Left renal pelvis (tissue), 4 donors: ENCODE data around the gene PTPN18. TPM values are rescaled to one million over a fixed set of nuclear protein-coding genes. Genes with fewer than 3 reads are reported as not detected.
A peak's percentile ranks its signal among the peaks of the same experiment; 100 is the strongest.
"Not testable (repeated sequence)": the region's sequence is repeated elsewhere in the genome, so short reads cannot be mapped to it uniquely, and the experiment has no call there.

Source experiments
- DNase-seq, 4 donors: peaks; one replicate each; pipeline ENCODE4 v3.0.0-alpha.2; 2013; ENCODE audit warnings: low read depth in 4 of 4, low spot score in 3 of 4
- polyA plus RNA-seq, 4 donors: library from polyadenylated mRNA; unstranded; fragments of 120-200 nt; gene quantifications; one replicate each; pipeline ENCODE4 v1.2.1, GENCODE V29; 2013; ENCODE audit not compliant: insufficient read length in 4 of 4

The PTPN18 gene, protein sequence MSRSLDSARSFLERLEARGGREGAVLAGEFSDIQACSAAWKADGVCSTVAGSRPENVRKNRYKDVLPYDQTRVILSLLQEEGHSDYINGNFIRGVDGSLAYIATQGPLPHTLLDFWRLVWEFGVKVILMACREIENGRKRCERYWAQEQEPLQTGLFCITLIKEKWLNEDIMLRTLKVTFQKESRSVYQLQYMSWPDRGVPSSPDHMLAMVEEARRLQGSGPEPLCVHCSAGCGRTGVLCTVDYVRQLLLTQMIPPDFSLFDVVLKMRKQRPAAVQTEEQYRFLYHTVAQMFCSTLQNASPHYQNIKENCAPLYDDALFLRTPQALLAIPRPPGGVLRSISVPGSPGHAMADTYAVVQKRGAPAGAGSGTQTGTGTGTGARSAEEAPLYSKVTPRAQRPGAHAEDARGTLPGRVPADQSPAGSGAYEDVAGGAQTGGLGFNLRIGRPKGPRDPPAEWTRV
- polyA plus RNA-seq = 10 to 100 TPM; 22.0 to 35.8 (median 28.2) TPM

DNA sequence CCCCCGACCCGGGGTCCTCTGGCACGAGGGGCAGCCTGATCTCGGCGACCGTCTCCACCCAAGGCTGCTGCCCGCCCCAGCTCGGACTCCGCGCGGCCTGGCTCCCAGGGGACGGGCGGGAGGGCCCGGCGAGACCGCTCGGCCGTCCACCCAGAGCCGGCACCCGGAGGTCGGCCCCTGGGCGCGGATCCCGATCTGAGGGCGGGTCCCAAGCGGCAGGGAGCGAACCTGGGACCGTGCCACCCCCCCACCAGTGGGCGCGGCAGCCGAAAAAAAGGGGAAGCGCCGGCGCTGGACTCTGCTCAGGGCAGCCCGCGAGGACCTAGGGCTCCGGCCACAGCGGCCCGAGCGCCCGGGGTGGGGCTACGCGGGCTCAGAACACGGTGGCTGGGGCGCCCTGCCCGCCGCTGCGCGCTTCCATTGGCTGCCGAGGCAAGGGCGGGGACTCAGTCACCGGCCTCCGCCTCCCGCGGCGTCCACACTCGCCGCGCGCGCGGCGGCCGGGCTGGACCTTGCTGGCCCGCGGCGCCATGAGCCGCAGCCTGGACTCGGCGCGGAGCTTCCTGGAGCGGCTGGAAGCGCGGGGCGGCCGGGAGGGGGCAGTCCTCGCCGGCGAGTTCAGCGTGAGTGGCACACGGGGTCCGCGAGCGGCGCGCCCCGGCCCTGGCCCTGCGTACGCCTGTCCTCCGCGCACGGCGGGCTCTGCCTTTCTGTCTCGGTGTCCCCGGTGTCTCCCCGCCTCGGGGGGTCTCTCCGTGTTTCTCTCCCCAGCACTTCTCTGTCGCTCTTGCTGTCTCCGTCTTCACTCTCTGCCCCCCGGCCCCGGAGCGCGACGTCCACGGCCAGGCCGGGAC is at the start of gene PTPN18:
PTPN18 (plus strand) TSS at position 479 of the 854 bp plus-strand sequence; CDS start at position 531, 52 bp downstream.
- DNase-seq = peak; percentile 44 to 80 (median 68)

DNA sequence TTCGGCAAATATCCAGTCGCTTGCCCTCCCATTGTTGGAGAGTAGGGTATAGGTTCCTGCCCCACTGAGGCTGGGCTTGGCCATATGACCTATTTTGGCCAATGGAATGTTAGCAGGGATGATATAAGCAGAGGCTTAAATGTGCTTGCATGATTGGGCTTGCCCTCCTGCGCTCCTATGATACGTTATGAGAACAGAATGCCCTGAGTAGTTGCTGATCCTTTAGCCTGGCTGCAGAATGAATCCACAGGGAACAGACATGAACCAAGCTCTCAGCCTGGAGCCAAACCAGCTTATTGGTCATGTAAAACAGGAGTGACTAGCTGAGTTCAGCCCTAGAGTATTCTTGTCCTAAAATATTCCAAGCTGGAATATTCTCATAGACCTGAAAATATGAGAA is 48.0 kb upstream of the PTPN18 start:
- no peak for DNase-seq

DNA sequence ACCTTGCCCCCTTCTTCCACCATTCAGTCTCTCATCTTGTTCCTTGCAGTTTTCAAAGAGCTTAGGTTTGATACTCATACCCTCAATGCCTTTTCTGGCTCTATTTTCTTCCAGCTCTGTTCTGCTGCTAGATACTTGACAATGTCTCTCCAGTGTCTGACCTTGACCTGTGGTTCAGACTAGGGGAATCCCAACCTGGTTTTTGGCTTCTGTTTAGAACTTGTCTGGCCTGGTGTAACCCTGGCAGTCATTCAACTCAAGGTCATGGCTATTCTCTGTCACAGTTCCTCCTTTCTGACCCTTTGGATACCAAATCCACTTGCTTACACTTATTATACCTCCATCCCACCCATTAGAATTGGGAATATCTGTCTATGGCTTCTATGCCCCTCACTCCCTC is 45.0 kb upstream of the PTPN18 start:
- no peak for DNase-seq

DNA sequence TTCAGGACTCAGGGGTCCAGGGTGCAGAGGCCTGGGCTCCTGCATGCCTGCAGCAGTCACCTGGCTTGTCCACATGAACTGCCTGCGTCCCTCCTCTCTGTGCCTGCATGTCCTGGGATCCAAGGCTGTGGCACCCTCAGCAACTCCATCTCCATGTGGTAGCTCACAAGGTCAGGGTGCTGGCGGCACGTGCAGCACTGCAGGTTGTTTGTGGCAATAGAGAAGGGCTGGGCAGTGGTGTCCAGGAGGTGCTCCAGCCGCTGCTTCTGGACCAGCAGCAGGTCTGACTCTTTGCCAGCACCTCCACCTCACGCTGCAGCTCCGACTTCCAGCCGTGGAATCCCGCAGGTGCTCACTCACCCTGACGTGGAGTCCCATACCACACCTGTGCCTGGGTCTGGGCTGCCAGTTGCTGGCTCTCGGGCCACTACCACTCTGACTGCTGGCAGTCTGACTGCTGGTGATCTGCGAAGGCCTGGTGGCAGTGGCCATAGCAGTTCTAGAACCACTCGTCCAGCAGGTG is 42.0 kb upstream of the PTPN18 start:
- no peak for DNase-seq

DNA sequence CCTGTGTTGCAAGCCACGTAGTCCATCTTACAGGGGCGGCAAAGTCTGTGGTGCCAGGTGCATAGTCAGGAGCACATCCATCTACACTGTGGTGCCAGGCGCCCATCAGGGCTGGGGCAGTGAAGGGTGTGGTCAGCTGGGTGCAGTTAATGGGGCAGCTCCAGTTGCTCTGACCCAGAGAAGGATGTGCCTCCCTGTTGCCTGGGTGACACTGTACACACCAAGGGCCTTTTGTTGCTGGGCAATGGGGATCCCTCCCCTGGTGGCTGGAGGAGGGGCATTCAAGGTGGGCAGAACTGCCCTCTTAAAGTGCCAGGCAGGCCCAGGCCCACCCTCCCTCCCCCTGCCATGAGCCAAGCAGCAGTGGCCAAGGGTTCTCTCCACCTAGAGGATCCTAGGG is 41.5 kb upstream of the PTPN18 start:
- no peak for DNase-seq

DNA sequence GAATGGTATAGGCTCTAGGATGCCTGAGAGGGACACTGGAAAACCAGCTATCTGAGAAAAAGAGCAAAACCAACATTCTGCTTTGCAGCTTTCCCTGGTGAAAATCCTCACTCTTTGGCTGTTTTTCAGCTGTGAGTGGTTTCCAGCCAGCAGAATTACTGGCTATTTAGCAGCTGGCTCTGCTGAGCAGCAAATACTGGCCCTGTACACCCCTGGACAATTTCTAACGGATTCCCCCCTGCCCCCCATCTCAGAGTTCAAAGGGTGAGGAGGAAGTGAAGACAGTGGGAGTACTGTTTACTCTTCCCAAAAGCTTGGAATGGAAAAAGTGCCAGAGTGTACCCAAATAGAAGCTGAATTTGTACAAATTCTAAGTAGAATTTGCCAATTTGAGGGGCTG is 39.3 kb upstream of the PTPN18 start:
- DNase-seq = no peak

DNA sequence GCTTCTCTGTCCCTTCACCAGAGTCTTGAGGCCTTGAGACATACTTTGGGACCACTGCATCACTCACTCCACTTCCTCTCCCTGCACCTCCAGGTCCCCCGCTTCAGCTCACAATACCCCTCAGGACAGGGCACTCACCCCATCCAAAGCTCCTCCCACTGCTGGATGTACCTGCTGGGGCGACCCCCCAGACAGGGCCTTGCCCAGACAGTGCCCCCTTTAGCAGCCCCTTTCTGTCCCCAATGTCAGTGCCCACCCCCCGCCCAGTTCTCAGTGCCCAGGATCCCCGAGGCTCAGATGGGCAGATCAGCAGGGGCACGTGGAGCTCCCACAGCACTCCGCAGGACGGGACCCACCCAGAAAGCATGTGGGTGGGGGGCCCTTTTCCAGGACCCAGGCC is 37.0 kb upstream of the PTPN18 start:
- DNase-seq = no peak

DNA sequence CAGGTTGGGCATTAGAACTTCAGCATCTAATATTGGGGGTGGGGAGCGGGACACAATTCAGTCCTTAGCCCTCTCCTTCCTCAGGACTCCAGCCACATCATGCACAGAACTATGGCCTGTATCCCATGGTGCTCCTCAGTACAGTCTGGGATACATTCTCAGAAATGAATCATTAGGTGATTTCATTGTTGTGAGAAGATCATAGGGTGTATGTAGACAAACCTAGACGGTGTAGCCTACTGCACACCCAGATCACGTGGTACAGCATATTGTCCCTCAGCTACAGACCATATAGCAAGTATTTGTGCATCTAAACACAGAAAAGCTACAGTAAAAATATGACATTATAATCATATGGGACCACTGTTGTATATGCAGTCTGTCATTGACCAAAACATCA is 36.3 kb upstream of the PTPN18 start:
- DNase-seq = no peak

DNA sequence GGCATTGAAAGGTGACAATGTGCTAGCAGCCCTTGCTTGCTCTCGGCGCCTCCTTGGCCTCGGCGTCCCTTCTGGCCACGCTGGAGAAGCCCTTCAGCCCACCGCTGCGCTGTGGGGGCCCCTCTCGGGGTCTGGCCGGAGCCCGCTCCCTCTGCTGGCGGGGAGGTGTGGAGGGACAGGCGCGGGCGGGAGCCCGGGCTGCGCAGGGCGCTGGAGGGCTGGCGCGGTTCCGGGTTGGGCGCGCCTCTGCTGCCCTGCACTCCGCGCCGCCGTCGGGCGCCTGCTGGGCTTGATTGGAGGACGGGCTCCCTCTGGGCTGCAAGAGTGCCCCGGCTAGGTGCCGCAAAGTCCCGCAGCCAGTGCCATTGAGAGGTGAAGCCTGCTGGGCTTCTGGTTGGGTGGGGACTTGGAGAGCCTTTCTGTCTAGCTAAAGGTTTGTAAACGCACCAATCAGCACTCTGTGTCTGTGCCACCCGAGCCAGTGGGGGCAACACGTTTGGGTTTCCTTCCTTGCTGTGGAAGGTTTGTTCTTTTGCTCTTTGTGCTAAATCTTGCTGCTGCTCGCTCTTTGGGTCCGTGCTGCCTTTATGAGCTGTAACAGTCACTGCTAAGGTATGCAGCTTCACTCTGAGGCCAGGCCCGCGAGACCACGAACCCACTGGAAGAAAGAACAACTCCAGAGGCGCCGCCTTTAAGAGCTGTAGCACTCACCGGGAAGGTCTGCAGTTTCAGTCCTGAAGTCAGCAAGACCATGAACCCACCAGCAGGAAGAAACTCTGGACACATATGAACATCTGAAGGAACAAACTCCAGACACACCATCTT is 27.9 kb upstream of the PTPN18 start:
- no peak for DNase-seq

DNA sequence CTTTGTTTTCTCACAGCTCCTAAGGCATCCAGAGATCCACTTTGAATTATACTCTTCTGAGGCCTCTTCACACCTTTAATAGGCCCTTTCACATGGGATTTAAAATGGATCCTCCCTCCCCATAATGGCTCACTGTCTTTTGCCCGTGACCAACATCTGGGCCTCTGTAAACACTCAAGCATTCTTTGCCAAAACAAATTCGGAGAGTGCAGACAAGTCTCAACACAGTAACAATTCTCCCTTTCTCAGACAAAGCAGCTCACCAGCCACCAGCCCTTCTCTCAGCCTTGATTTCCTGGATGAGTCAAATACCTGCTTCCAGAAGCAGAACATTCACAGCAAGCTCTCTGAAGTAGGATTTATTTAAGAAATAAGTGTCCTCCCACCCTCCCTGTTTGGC is 27.1 kb upstream of the PTPN18 start:
- no peak for DNase-seq

DNA sequence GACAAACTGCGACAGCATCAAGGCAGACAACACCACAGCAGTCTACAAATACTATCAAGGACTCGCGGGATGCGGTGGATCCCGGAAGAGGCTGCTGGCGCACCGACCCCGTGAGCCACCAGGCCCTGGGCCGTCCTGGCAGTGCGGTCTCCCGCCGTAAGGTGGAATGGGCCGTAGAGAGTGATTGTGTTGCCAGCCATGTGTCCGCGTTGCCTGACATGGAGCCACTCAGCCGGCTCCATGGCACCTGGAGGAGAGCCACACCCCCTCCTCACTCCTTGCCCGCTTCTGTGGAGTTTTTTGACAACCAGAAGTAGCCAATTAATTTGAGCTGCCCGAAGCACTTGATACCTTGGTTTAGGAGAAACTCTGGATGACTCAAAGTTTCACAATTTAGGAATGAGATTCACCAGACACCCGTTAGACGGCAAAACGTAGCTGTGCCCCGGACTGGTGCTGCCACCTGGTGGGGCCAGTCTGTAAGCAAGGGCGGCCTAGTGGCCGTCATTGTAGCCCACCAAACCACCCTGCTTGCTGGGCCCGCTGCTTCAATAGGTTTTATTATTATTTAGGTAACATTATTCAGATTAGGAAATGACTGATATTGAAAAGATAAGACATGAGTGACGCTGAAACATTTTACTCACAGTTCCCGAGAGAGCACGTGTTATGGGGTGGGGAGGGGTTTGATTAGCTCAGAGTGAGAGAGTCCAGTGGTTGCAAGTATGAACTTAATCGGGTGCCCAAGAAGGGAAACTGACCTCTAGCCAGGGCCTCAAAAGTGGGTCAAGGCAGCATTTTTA is 23.4 kb upstream of the PTPN18 start:
- DNase-seq = peak in 2 of 4 donors; percentile 38 to 55

DNA sequence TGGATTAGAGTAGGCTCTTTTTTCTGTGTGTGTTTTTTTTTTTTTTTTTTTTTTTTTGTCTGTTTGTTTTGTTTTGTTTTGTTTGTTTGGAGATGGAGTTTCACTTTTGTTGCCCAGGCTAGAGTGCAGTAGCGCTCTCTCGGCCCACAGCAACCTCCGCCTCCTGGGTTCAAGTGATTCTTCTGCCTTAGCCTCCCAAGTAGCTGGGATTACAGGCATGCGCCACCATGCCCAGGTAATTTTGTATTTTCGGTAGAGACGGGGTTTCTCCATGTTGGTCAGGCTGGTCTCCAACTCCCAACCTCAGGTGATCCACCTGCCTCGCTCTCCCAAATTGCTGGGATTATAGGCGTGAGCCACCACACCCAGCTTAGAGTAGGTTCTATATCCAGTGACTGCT is 22.6 kb upstream of the PTPN18 start:
- DNase-seq = not testable (repeated sequence)

DNA sequence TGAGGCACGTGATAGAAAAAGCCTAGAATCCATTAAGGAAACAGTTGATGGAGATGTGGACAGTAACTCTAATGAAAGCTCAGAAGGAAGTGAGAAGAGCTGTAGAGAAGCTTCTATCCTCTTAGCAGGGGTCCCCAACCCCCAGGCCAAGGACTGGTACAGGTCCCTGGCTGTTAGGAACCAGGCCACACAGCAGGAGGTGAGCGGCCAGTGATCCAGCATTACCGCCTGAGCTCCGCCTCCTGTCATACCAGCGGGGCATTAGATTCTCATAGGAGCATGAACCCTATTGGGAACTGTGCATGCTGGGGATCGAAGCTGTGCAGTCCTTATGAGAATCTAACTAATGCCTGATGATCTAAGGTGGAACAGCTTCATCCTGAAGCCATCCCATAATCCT is 21.8 kb upstream of the PTPN18 start:
- DNase-seq = no peak

DNA sequence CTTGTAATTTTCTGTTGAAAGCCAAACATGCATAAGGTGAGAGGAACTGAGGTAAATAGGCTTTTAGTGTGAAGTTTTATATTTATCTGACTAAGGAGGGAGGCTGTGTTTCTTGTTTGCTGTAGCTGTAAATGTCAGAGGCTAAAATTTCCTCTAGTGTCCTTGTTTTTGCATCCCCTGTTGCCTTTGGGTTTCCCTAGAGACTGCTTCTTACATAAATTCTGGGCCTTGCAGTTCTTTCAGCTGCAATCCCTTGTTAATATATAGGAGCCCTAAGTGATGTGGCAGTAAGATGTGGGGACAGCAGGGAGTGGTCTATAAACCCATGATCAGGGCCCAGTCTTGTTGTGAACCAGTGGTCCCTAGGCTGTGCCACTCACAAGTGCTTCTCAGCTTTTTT is 20.6 kb upstream of the PTPN18 start:
- no peak for DNase-seq

DNA sequence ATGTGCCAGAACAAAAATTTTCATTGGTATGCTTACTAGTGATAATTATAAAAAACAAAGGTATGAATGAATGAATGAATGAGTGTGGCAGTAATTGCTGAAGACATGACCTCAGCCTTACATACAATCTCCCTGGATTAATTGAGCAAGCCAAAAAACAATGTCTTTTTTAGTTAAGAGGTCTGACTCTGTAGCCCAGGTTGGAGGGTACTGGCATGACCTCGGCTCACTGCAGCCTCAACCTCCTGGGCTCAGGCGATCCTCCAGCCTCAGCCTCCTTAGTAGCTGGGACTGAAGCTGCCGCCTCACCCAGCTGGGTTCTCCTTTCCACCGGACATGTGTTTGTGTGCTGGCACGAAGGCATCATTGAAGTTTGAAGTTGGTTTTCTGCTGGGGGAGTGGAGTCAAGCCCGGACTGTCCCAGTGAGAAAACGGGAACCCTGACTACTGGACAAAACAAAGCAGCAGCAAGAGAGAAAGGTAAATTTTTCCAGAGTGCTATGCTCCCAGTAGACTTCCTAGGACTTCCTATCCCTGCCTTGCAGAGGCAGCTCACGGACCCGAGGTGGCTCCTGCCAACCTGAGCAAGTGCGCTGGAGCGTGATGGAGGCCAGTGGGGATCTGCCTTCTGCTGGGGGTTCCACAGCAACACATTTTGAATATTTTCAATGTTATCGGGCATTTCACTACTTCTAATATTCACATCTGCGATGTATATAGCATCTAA is 19.5 kb upstream of the PTPN18 start:
- DNase-seq = no peak

DNA sequence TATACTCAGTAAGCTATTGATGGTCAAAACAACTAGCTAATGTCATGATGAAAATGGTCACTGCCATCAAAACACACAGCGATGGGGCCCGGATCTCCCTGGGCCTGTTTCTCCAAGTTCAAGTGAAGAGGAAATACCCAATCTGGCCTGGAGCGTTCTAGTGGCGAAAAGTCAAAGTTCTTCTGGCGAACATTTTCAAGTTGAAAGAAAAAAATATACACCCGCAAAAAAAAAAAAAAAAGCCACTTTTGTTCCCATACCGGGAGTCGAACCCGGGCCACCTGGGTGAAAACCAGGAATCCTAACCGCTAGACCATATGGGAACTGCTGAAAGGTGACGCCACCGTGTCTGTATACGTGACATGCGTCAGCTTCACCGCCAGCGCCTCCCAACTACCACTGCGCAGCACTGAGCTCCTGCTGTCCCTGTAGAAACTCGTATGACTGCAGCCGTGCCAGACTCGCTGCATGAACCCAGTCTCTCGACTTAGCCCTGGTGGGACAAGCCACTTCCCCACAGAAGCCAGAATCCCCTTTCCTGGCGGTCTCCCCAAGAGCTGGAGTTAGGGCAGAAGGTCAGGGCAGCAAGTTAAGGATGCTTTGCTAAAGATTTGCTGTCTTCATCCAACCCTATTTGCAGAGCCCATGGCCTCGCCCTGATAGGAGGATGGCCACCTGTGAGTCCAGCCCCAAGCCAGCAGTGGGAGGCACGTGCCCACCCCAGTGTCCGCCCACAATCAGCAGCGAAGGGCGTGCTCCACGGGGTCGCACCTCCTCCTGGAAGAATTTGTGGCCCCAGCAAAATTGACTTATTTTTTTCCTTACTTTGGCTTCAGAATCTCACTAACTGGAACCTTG is 18.8 kb upstream of the PTPN18 start:
- peak in 3 of 4 donors; percentile 77 to 84 (median 81) for DNase-seq

DNA sequence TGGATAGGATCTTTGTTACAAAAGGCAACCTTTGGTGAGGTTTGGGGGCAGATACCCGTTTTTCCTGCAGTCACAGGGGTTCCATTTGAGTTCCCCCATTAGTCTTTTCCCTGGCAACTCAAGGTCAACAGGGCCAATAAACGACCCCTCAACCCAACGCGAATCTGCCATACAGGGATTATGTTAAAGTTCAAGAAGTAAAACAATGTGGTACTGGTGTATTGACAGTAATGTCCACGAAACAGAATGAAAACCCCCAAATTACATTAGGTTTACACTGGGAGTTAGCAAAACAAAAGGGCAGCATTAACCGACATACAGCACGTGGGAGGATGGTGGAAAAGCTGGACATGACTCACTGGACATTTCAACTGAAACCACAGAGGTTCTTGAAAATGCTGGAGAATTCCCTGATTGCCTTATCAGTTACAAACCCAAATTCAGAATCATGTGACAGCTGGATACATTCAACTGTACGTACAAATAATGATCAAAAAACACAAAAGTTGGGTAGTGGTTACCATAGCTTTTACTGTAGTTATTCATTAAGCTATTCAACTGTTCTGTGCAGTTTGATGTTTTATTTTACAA is 18.0 kb upstream of the PTPN18 start:
- DNase-seq = no peak
